Liver (tissue), 9 donors: ENCODE results near the gene ACACA. TPM values are rescaled to one million over a fixed set of nuclear protein-coding genes. Genes with fewer than 3 reads are reported as not detected.

Source experiments
- DNase-seq: peaks from one replicate; pipeline ENCODE4 v3.0.0-alpha.2; 2017; ENCODE audit warnings: low spot score
- H3K27ac ChIP-seq, 2 donors: one replicate each; pipeline ENCODE4 v1.7.0; 2013; ENCODE audit warnings: inconsistent platforms in 2 of 2, low read length in 2 of 2, control low read depth in 1 of 2, low read depth in 1 of 2, mild to moderate bottlenecking in 1 of 2
- H3K27me3 ChIP-seq, 4 donors: one replicate each; pipeline versions ENCODE4 v1.6.1 to v1.7.0; 2013; ENCODE audit warnings: low read length in 3 of 4, inconsistent platforms in 1 of 4, mild to moderate bottlenecking in 1 of 4, moderate library complexity in 1 of 4; ENCODE audit not compliant: control insufficient read depth in 4 of 4, insufficient read depth in 4 of 4
- H3K36me3 ChIP-seq, 4 donors: one replicate each; pipeline versions ENCODE4 v1.6.1 to v1.7.0; 2013; ENCODE audit warnings: low read length in 3 of 4, mild to moderate bottlenecking in 3 of 4, low read depth in 1 of 4, moderate library complexity in 1 of 4; ENCODE audit not compliant: control insufficient read depth in 4 of 4, insufficient read depth in 3 of 4
- H3K4me1 ChIP-seq, 4 donors: one replicate each; pipeline versions ENCODE4 v1.6.1 to v1.7.0; 2013; ENCODE audit warnings: low read length in 3 of 4, mild to moderate bottlenecking in 3 of 4, moderate library complexity in 1 of 4; ENCODE audit not compliant: control insufficient read depth in 4 of 4, insufficient read depth in 4 of 4
- H3K4me3 ChIP-seq, 3 donors: one replicate each; pipeline versions ENCODE4 v1.6.1 to v1.7.0; 2013; ENCODE audit warnings: low read length in 3 of 3, control low read depth in 1 of 3, low read depth in 1 of 3, mild to moderate bottlenecking in 1 of 3
- H3K9ac ChIP-seq, 2 donors: one replicate each; pipeline ENCODE4 v1.7.0; 2013; ENCODE audit warnings: low read length in 2 of 2, mild to moderate bottlenecking in 2 of 2, moderate library complexity in 2 of 2, control low read depth in 1 of 2, low read depth in 1 of 2
- H3K9me3 ChIP-seq, 4 donors: one replicate each; pipeline versions ENCODE4 v1.6.1 to v1.7.0; 2013; ENCODE audit warnings: low read length in 3 of 4; ENCODE audit not compliant: control insufficient read depth in 4 of 4
- ATF3 ChIP-seq: IDR thresholded peaks from 2 replicates; pipeline ENCODE4 v1.6.1; 2016; ENCODE audit warnings: antibody characterized with exemption
- EGR1 ChIP-seq, 2 donors: IDR thresholded peaks; 2 replicates each; pipeline ENCODE4 v1.6.1; 2016 to 2018; ENCODE audit warnings: antibody characterized with exemption in 2 of 2, low read depth in 2 of 2
- FOXA1 ChIP-seq: IDR thresholded peaks from 2 replicates; pipeline ENCODE4 v1.6.1; 2016; ENCODE audit warnings: antibody characterized with exemption
- FOXA2 ChIP-seq: IDR thresholded peaks from 2 replicates; pipeline ENCODE4 v1.6.1; 2016; ENCODE audit warnings: antibody characterized with exemption
- GABPA ChIP-seq, 2 donors: IDR thresholded peaks in 1 of 2; conservative IDR thresholded peaks in 1 of 2; 2 replicates each; pipeline ENCODE4 v1.6.1; 2016; ENCODE audit warnings: antibody characterized with exemption in 2 of 2, mild to moderate bottlenecking in 1 of 2, moderate library complexity in 1 of 2
- HNF4A ChIP-seq, 2 donors: conservative IDR thresholded peaks; 2 replicates each; pipeline ENCODE4 v1.6.1; 2016; ENCODE audit warnings: antibody characterized with exemption in 2 of 2, mild to moderate bottlenecking in 2 of 2
- HNF4G ChIP-seq: IDR thresholded peaks from 2 replicates; pipeline ENCODE4 v1.6.1; 2016; ENCODE audit warnings: antibody characterized with exemption
- JUND ChIP-seq, 2 donors: IDR thresholded peaks; 2 replicates each; pipeline ENCODE4 v1.6.1; 2016; ENCODE audit warnings: antibody characterized with exemption in 2 of 2
- MAX ChIP-seq: IDR thresholded peaks from 2 replicates; pipeline ENCODE4 v1.6.1; 2016; ENCODE audit warnings: antibody characterized with exemption
- NR2F2 ChIP-seq: IDR thresholded peaks from 2 replicates; pipeline ENCODE4 v1.6.1; 2016; ENCODE audit warnings: antibody characterized with exemption
- RAD21 ChIP-seq, 2 donors: IDR thresholded peaks; 2 replicates each; pipeline ENCODE4 v1.6.1; 2016; ENCODE audit warnings: antibody characterized with exemption in 2 of 2, mild to moderate bottlenecking in 2 of 2
- TAF1 ChIP-seq: conservative IDR thresholded peaks from 2 replicates; pipeline ENCODE4 v1.6.1; 2016; ENCODE audit warnings: antibody characterized with exemption, mild to moderate bottlenecking
- ZBTB33 ChIP-seq: IDR thresholded peaks from 2 replicates; pipeline ENCODE4 v1.6.1; 2016; ENCODE audit warnings: antibody characterized with exemption
- WGBS: extraction: QIAGEN DNeasy Blood & Tissue Kit; methylation state at CpG from one replicate; pipeline ENCODE4 v1.1.7; 2013; 5-methylcytosine and 5-hydroxymethylcytosine counted together
- polyA plus RNA-seq, 2 donors: library from polyadenylated mRNA; stranded (reverse) in 1 of 2; unstranded in 1 of 2; fragments of 200-250 nt in 1 of 2; fragments of >200 nt in 1 of 2; fragmentation: Nextera tagmentation in 1 of 2; extraction: Ambion mirVana in 1 of 2; gene quantifications; one replicate each; pipeline versions ENCODE4 v1.2.1 to v1.2.3, GENCODE V29; 2013 to 2015
- total RNA-seq, 2 donors: library from RNA; depleted of rRNA; stranded (reverse); fragments of >200 nt; gene quantifications; one replicate each; pipeline ENCODE4 v1.2.3, GENCODE V29; 2014
- donor health status: healthy.
- donor health status: healthy.
- donor health status: healthy.
- donor health status: healthy.
- donor health status: healthy.

The ACACA gene
- total and polyA plus RNA-seq, 4 donors: 14.8 to 49.5 (median 31.2) TPM

- H3K36me3 ChIP-seq: peaks cover 2 to 59% (median 44%) of the 10 kb centered on the region in 4 donors
- DNase-seq: no peak
- peaks cover 0 to 4% (median 2%) of the 10 kb centered on the region in 4 donors for H3K9me3 ChIP-seq
- H3K4me3 ChIP-seq: no peak overlapping the region
- 81% methylated on average over 1 of the region's 1 CpG for WGBS
- H3K27me3 ChIP-seq: no peaks in the 10 kb centered on the region
- no peaks in the 10 kb centered on the region for H3K4me1 ChIP-seq
- no peak overlapping the region for H3K9ac ChIP-seq
- H3K27ac ChIP-seq: no peak overlapping the region
- no peak for TF ChIP-seq ATF3
- no peak for TF ChIP-seq JUND (IDR thresholded peaks at IDR 0.05)
- TF ChIP-seq FOXA2: no peak
- no peak for TF ChIP-seq HNF4G
- TF ChIP-seq GABPA (IDR thresholded peaks at IDR 0.05 in 1 of 2, conservative IDR thresholded peaks at IDR 0.05 in 1 of 2): no peak
- no peak for TF ChIP-seq MAX
- no peak for TF ChIP-seq RAD21 (IDR thresholded peaks at IDR 0.05)
- no peak for TF ChIP-seq EGR1 (IDR thresholded peaks at IDR 0.05; ENCODE audit: low read depth in 2 of 2)
Observed at GRCh38 chr17:37261286-37261685, 145.3 kb downstream of the ACACA start.

- Histone ChIP-seq H3K27me3 (no peaks in the 10 kb centered on the region), H3K9me3 (no peaks in the 10 kb centered on the region), H3K36me3 (peaks cover 1 to 41% (median 29%) of the 10 kb centered on the region in 4 donors), H3K9ac (no peak overlapping the region), H3K4me3 (no peak overlapping the region), H3K27ac (no peak overlapping the region), H3K4me1 (no peaks in the 10 kb centered on the region)
- 95% methylated on average over 3 of the region's 3 CpGs for whole genome bisulfite sequencing
- DNase-seq: no peak
- TF ChIP-seq FOXA1: no peak
- TF ChIP-seq NR2F2: no peak
- no peak for TF ChIP-seq FOXA2
- no peak for TF ChIP-seq EGR1 (IDR thresholded peaks at IDR 0.05; ENCODE audit: low read depth in 2 of 2)
- no peak for TF ChIP-seq ATF3
Observed at GRCh38 chr17:37259030-37259735, 147.5 kb downstream of the ACACA start.

GRCh38 chr17:37256627-37257026, 150.0 kb downstream of the ACACA start:
- DNase-seq: no peak
- H3K27ac ChIP-seq: no peak overlapping the region
- WGBS: 96% methylated on average over 1 of the region's 1 CpG
- no peaks in the 10 kb centered on the region for H3K4me1 ChIP-seq
- TF ChIP-seq ZBTB33 (no peak), JUND (IDR thresholded peaks at IDR 0.05) (no peak), TAF1 (no peak), GABPA (IDR thresholded peaks at IDR 0.05 in 1 of 2, conservative IDR thresholded peaks at IDR 0.05 in 1 of 2) (no peak), HNF4A (conservative IDR thresholded peaks at IDR 0.05) (no peak), NR2F2 (no peak)
- peaks cover 1 to 30% (median 28%) of the 10 kb centered on the region in 4 donors for H3K36me3 ChIP-seq
- H3K9ac ChIP-seq: no peak overlapping the region
- H3K9me3 ChIP-seq: no peaks in the 10 kb centered on the region
- H3K4me3 ChIP-seq: no peak overlapping the region
- H3K27me3 ChIP-seq: no peaks in the 10 kb centered on the region
